BJ (cell line): Measurements from ENCODE around the gene POLR3A. TPM values are rescaled to one million over a fixed set of nuclear protein-coding genes. Genes with fewer than 3 reads are reported as not detected.

Experiments used
- CTCF ChIA-PET: fragments of 350-600 bp; formaldehyde crosslinking; extraction: SDS; loops from one replicate; lab custom pipeline; 2021; ENCODE audit warnings: antibody characterized with exemption, inconsistent platforms; lab: Yijun Ruan, JAX
- POLR2A ChIA-PET: fragments of 300-600 bp; sonication (Branson Sonifier 250); formaldehyde crosslinking; extraction: SDS; loops from one replicate; lab custom pipeline; 2021; ENCODE audit warnings: antibody characterized with exemption; lab: Charles Lee
- DNase-seq: peaks from one replicate; pipeline ENCODE4 v3.0.0-alpha.2; 2011; ENCODE audit warnings: low read depth
- H3K27me3 ChIP-seq: 2 replicates; pipeline ENCODE4 v1.6.0; 2011; ENCODE audit warnings: low read length; ENCODE audit not compliant: control insufficient read depth, insufficient read depth
- H3K36me3 ChIP-seq: 2 replicates; pipeline ENCODE4 v1.5.1; 2011; ENCODE audit warnings: low read length; ENCODE audit not compliant: control insufficient read depth, insufficient read depth
- H3K4me3 ChIP-seq: 2 replicates; pipeline ENCODE4 v1.5.1; 2011; ENCODE audit warnings: low read depth, mild to moderate bottlenecking, control low read depth, low read length
- polyA plus RNA-seq: library from polyadenylated mRNA; depleted of rRNA; stranded (reverse); fragments of >200 nt; gene quantifications from 2 replicates; pipeline ENCODE4 v1.2.3, GENCODE V29; 2011
- TF ChIP-seq, protein P1 (sequence below): IDR thresholded peaks from 2 replicates; pipeline ENCODE4 v1.5.1; 2011; ENCODE audit warnings: low read depth, mild to moderate bottlenecking, control low read depth, inconsistent platforms, low read length, moderate library complexity; ENCODE audit not compliant: insufficient read depth

Gene POLR3A
- polyA plus RNA-seq, 1 experiment = 12.7 TPM

DNA sequence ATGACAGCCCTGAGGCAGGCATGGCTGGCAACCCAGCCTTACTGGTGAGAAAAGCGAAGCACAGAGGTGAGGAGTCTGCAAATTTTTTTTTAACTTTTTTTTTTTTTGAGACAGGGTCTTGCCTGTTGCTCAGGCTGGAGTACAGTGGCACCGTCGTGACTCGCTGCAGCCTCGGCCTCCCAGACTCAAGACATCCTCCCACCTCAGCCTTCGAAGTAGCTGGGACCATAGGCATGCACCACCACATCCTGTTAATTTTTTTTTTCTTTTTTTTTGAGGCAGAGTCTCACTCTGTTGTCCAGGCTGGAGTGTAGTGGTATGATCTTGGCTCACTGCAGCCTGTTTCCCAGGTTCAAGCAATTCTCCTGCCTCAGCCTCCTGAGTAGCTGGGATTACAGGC, 67.6 kb downstream of the POLR3A start:
- TF ChIP-seq, protein P1, sequence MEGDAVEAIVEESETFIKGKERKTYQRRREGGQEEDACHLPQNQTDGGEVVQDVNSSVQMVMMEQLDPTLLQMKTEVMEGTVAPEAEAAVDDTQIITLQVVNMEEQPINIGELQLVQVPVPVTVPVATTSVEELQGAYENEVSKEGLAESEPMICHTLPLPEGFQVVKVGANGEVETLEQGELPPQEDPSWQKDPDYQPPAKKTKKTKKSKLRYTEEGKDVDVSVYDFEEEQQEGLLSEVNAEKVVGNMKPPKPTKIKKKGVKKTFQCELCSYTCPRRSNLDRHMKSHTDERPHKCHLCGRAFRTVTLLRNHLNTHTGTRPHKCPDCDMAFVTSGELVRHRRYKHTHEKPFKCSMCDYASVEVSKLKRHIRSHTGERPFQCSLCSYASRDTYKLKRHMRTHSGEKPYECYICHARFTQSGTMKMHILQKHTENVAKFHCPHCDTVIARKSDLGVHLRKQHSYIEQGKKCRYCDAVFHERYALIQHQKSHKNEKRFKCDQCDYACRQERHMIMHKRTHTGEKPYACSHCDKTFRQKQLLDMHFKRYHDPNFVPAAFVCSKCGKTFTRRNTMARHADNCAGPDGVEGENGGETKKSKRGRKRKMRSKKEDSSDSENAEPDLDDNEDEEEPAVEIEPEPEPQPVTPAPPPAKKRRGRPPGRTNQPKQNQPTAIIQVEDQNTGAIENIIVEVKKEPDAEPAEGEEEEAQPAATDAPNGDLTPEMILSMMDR = no peak
- ChIA-PET CTCF (interaction anchor here (1.0 to 1.3 kb wide), 2 partner anchors 12 to 115 kb away, joined by 3 to 4 read pairs; no protein-coding TSS in a partner anchor), POLR2A (no interaction called here)
- no peak for DNase-seq
- H3K36me3 ChIP-seq = no peaks in the 10 kb centered on the region
- H3K4me3 ChIP-seq = no peak overlapping the region
- H3K27me3 ChIP-seq = no peaks in the 10 kb centered on the region

DNA sequence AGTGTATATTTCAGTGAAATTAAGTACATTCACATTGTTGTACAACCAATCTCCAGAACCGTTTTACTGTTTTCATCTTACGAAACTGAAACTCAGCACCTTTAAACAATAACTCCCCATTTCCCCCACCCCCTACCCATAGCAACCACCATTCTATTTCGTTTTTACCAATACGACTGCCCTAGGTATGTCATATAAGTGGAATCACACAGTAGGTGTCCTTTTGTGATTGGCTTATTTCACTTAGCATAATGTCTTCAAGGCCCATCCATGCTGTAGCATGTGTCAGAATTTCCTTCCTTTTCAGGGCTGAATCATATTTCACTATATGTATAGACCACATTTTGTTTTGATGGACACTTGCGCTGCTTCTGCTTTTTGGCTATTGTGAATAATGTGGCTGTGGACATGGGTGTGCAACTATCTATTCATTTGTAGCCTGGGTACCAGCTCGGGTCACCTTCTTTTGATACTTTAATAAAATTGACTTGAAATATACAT, 68.4 kb downstream of the POLR3A start:
- TF ChIP-seq, protein P1 = no peak
- Histone ChIP-seq H3K36me3 (no peaks in the 10 kb centered on the region), H3K4me3 (no peak overlapping the region), H3K27me3 (no peaks in the 10 kb centered on the region)
- DNase-seq = no peak
- POLR2A ChIA-PET = no interaction called here
- CTCF ChIA-PET = interaction anchor here (1.3 kb wide), 1 partner anchor 114 kb away, joined by 4 read pairs; no protein-coding TSS in a partner anchor

DNA sequence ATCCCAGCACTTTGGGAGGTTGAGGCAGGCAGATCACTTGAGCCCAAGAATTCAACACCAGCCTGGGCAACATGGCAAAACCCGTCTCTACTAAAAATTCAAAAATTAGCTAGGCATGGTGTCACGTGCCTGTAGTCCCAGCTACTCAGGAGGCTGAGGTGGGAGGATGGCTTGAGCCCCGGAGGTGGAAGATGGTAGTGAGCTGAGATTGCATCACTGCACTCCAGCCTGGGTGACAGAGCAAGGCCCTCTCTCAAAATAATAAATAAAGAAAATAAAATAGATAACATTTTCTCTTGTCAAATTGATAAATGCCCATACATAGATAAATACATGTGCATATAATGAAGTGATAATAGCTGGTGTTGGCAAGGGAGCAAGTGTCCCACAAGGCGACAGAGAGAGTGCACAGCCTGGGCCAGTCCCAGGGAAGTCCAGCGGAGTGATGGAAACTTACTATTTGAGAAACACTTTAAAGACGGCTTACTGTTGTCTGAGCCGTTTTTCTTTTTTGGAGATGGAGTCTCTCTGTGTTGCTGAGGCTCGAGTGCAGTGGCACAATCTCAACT, 69.3 kb downstream of the POLR3A start:
- POLR2A ChIA-PET = no interaction called here
- H3K27me3 ChIP-seq = no peaks in the 10 kb centered on the region
- CTCF ChIA-PET = interaction anchor here (2.1 kb wide), 1 partner anchor 14 kb away, joined by 7 read pairs; no protein-coding TSS in a partner anchor
- TF ChIP-seq, protein P1 = no peak
- no peak overlapping the region for H3K4me3 ChIP-seq
- H3K36me3 ChIP-seq = no peaks in the 10 kb centered on the region
- DNase-seq = no peak

DNA sequence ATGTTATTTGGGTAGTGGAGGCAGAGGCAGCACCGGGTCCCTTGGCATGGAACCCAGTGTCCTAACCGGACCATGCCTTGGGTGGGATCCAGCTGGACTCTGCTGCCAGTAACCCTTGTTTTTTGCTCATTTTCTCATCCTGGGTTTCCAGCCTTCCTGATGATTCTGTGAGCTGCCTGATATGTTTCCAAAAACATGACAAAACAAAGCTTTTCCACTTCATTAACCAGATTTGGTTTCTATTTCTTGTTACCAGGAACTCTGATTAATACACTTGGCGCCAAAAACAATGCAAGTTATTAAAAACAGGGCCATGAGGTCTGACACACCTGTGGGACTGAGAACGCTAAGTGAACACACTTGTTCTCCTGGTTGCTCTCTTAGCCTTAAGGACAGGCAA, 69.9 kb downstream of the POLR3A start:
- Histone ChIP-seq H3K36me3 (no peaks in the 10 kb centered on the region), H3K4me3 (no peak overlapping the region), H3K27me3 (no peaks in the 10 kb centered on the region)
- CTCF ChIA-PET = interaction anchor here (2.1 kb wide), 1 partner anchor 14 kb away, joined by 7 read pairs; no protein-coding TSS in a partner anchor
- TF ChIP-seq, protein P1 = no peak
- no peak for DNase-seq
- POLR2A ChIA-PET = no interaction called here

DNA sequence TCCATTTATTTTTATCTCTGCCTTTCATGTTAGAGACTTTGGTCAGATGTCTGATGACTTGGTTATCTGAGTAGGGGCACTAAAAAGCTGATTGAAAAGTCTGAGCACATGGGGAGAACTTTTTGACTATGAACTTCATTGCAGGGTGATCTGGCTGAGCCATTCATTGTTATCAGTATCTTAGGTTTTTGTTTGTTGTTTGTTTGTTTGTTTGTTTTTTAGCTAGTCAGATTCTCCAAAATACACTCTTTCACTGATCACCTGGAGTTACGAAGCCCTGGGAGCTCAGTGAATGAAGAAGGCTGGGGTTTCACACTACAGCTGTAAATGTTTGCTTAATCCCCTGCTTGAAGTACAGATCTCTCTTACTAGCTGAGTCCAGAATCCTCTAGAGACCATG, 74.2 kb downstream of the POLR3A start:
- ChIA-PET POLR2A (no interaction called here), CTCF (interaction anchor here (1.3 to 1.5 kb wide), 2 partner anchors 9 to 13 kb away, joined by 3 to 4 read pairs; no protein-coding TSS in a partner anchor)
- H3K27me3 ChIP-seq = no peaks in the 10 kb centered on the region

More for the DNA sequence above, 74.2 kb downstream of the POLR3A start:
- Histone ChIP-seq H3K4me3 (no peak overlapping the region), H3K36me3 (no peaks in the 10 kb centered on the region)
- no peak for DNase-seq
- TF ChIP-seq, protein P1 = no peak
